ENCODE results near the gene WDTC1.
"Not testable (repeated sequence)": the region's sequence is repeated elsewhere in the genome, so short reads cannot be mapped to it uniquely, and the experiment has no call there.

Gene WDTC1

GRCh38 chr1:27234049-27234882 lies at the start of gene WDTC1:
Gene WDTC1 (plus strand): TSS chr1:27234632. CDS start chr1:27261055, 26,423 bp downstream.
- peak within 1 kb of the TSS; percentile 84 for H3K4me3 ChIP-seq (ENCODE audit: low read depth in 1 of 2, low read length in 2 of 2)
- H3K4me1 ChIP-seq (ENCODE audit: control insufficient read depth in 1 of 2, insufficient read depth in 2 of 2, low read length in 2 of 2), result peaks cover 10 to 21% of the 10 kb centered on the region in 2 donors
- H3K36me3 ChIP-seq (ENCODE audit: control insufficient read depth in 1 of 2, insufficient read depth in 2 of 2, low read length in 2 of 2), result no peaks in the 10 kb centered on the region
- H3K27me3 ChIP-seq (ENCODE audit: control insufficient read depth in 1 of 2, insufficient read depth in 2 of 2, low read length in 2 of 2), result no peaks in the 10 kb centered on the region
- H3K9ac ChIP-seq (ENCODE audit: low read depth in 1 of 2, low read length in 2 of 2), result peak within 1 kb of the TSS; percentile 73 to 76
- H3K27ac ChIP-seq (ENCODE audit: low read depth, low read length), result peak within 1 kb of the TSS; percentile 56
- no peaks in the 10 kb centered on the region for H3K9me3 ChIP-seq (ENCODE audit: control insufficient read depth in 1 of 2, low read length in 2 of 2)

GRCh38 chr1:27184665-27185064 lies 49.8 kb upstream of the WDTC1 start:
- H3K9me3 ChIP-seq (ENCODE audit: control insufficient read depth in 1 of 2, low read length in 2 of 2); H3K4me1 ChIP-seq (ENCODE audit: control insufficient read depth in 1 of 2, insufficient read depth in 2 of 2, low read length in 2 of 2); H3K27ac ChIP-seq (ENCODE audit: low read depth, low read length); H3K9ac ChIP-seq (ENCODE audit: low read depth in 1 of 2, low read length in 2 of 2); H3K27me3 ChIP-seq (ENCODE audit: control insufficient read depth in 1 of 2, insufficient read depth in 2 of 2, low read length in 2 of 2); H3K36me3 ChIP-seq (ENCODE audit: control insufficient read depth in 1 of 2, insufficient read depth in 2 of 2, low read length in 2 of 2); H3K4me3 ChIP-seq (ENCODE audit: low read depth in 1 of 2, low read length in 2 of 2): not testable (repeated sequence)

GRCh38 chr1:27192039-27192529 lies 42.3 kb upstream of the WDTC1 start:
- no peaks in the 10 kb centered on the region for H3K36me3 ChIP-seq (ENCODE audit: control insufficient read depth in 1 of 2, insufficient read depth in 2 of 2, low read length in 2 of 2)

DNA sequence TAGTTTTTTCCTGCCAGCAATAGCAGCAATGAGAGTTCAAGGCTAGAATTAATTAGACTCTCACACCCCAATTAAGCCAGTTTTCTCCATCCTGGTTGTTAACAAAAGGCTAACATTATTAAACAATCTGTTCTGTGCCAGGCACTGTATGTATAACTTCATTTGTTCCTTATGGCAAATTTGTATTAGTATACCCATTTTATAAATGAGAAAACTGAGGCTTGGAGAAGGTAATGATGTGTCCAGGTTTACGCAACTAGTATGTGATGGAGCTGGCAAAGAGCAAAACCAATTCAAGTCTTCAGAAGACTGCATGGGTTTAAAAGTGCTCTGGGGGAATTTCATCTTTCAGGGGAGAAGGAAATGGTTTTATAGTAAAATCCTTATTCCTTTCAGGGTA lies 41.2 kb upstream of the WDTC1 start:
- no peaks in the 10 kb centered on the region for H3K36me3 ChIP-seq (ENCODE audit: control insufficient read depth in 1 of 2, insufficient read depth in 2 of 2, low read length in 2 of 2)
- no peaks in the 10 kb centered on the region for H3K9me3 ChIP-seq (ENCODE audit: control insufficient read depth in 1 of 2, low read length in 2 of 2)
- H3K27ac ChIP-seq (ENCODE audit: low read depth, low read length), result peak overlapping the region; percentile 71
- peaks cover 17 to 18% of the 10 kb centered on the region in 2 donors for H3K4me1 ChIP-seq (ENCODE audit: control insufficient read depth in 1 of 2, insufficient read depth in 2 of 2, low read length in 2 of 2)
- H3K27me3 ChIP-seq (ENCODE audit: control insufficient read depth in 1 of 2, insufficient read depth in 2 of 2, low read length in 2 of 2), result no peaks in the 10 kb centered on the region
- H3K4me3 ChIP-seq (ENCODE audit: low read depth in 1 of 2, low read length in 2 of 2), result peak overlapping the region in 1 of 2 donors; percentile 30
- peak overlapping the region in 1 of 2 donors; percentile 45 for H3K9ac ChIP-seq (ENCODE audit: low read depth in 1 of 2, low read length in 2 of 2)

More at GRCh38 chr1:27192039-27192529, 42.3 kb upstream of the WDTC1 start:
- Histone ChIP-seq H3K27ac (ENCODE audit: low read depth, low read length) (peak overlapping the region; percentile 84), H3K4me3 (ENCODE audit: low read depth in 1 of 2, low read length in 2 of 2) (no peak overlapping the region), H3K27me3 (ENCODE audit: control insufficient read depth in 1 of 2, insufficient read depth in 2 of 2, low read length in 2 of 2) (no peaks in the 10 kb centered on the region), H3K4me1 (ENCODE audit: control insufficient read depth in 1 of 2, insufficient read depth in 2 of 2, low read length in 2 of 2) (peaks cover 16 to 17% of the 10 kb centered on the region in 2 donors), H3K9me3 (ENCODE audit: control insufficient read depth in 1 of 2, low read length in 2 of 2) (no peaks in the 10 kb centered on the region), H3K9ac (ENCODE audit: low read depth in 1 of 2, low read length in 2 of 2) (peak overlapping the region in 1 of 2 donors; percentile 45)

GRCh38 chr1:27201295-27201694 lies 33.1 kb upstream of the WDTC1 start:
- Histone ChIP-seq H3K9me3 (ENCODE audit: control insufficient read depth in 1 of 2, low read length in 2 of 2) (no peaks in the 10 kb centered on the region), H3K4me1 (ENCODE audit: control insufficient read depth in 1 of 2, insufficient read depth in 2 of 2, low read length in 2 of 2) (peaks cover 0 to 2% of the 10 kb centered on the region in 2 donors), H3K4me3 (ENCODE audit: low read depth in 1 of 2, low read length in 2 of 2) (no peak overlapping the region), H3K36me3 (ENCODE audit: control insufficient read depth in 1 of 2, insufficient read depth in 2 of 2, low read length in 2 of 2) (no peaks in the 10 kb centered on the region), H3K27ac (ENCODE audit: low read depth, low read length) (no peak overlapping the region), H3K27me3 (ENCODE audit: control insufficient read depth in 1 of 2, insufficient read depth in 2 of 2, low read length in 2 of 2) (no peaks in the 10 kb centered on the region), H3K9ac (ENCODE audit: low read depth in 1 of 2, low read length in 2 of 2) (no peak overlapping the region)

- no peaks in the 10 kb centered on the region for H3K27me3 ChIP-seq (ENCODE audit: control insufficient read depth in 1 of 2, insufficient read depth in 2 of 2, low read length in 2 of 2)
- no peak overlapping the region for H3K27ac ChIP-seq (ENCODE audit: low read depth, low read length)
- H3K4me3 ChIP-seq (ENCODE audit: low read depth in 1 of 2, low read length in 2 of 2), result no peak overlapping the region
- H3K36me3 ChIP-seq (ENCODE audit: control insufficient read depth in 1 of 2, insufficient read depth in 2 of 2, low read length in 2 of 2), result no peaks in the 10 kb centered on the region
- H3K4me1 ChIP-seq (ENCODE audit: control insufficient read depth in 1 of 2, insufficient read depth in 2 of 2, low read length in 2 of 2), result no peaks in the 10 kb centered on the region
- no peak overlapping the region for H3K9ac ChIP-seq (ENCODE audit: low read depth in 1 of 2, low read length in 2 of 2)
- H3K9me3 ChIP-seq (ENCODE audit: control insufficient read depth in 1 of 2, low read length in 2 of 2), result no peaks in the 10 kb centered on the region
Measured at GRCh38 chr1:27203946-27204345, 30.5 kb upstream of the WDTC1 start.

DNA sequence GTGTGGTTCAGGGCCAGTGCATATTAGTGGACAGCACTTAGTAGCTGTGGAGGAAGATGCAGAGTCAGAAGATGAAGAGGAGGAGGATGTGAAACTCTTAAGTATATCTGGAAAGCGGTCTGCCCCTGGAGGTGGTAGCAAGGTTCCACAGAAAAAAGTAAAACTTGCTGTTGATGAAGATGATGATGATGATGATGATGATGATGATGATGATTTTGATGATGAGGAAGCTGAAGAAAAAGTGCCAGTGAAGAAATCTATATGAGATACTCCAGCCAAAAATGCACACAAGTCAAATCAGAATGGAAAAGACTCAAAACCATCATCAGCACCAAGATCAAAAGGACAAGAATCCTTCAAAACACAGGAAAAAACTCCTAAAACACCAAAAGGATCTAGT lies 27.2 kb upstream of the WDTC1 start:
- not testable (repeated sequence) for H3K27ac ChIP-seq (ENCODE audit: low read depth, low read length); H3K36me3 ChIP-seq (ENCODE audit: control insufficient read depth in 1 of 2, insufficient read depth in 2 of 2, low read length in 2 of 2); H3K9me3 ChIP-seq (ENCODE audit: control insufficient read depth in 1 of 2, low read length in 2 of 2); H3K4me1 ChIP-seq (ENCODE audit: control insufficient read depth in 1 of 2, insufficient read depth in 2 of 2, low read length in 2 of 2); H3K9ac ChIP-seq (ENCODE audit: low read depth in 1 of 2, low read length in 2 of 2); H3K4me3 ChIP-seq (ENCODE audit: low read depth in 1 of 2, low read length in 2 of 2); H3K27me3 ChIP-seq (ENCODE audit: control insufficient read depth in 1 of 2, insufficient read depth in 2 of 2, low read length in 2 of 2)

GRCh38 chr1:27208143-27208850 lies 26.1 kb upstream of the WDTC1 start:
- H3K27ac ChIP-seq (ENCODE audit: low read depth, low read length); H3K4me1 ChIP-seq (ENCODE audit: control insufficient read depth in 1 of 2, insufficient read depth in 2 of 2, low read length in 2 of 2); H3K36me3 ChIP-seq (ENCODE audit: control insufficient read depth in 1 of 2, insufficient read depth in 2 of 2, low read length in 2 of 2); H3K4me3 ChIP-seq (ENCODE audit: low read depth in 1 of 2, low read length in 2 of 2); H3K27me3 ChIP-seq (ENCODE audit: control insufficient read depth in 1 of 2, insufficient read depth in 2 of 2, low read length in 2 of 2); H3K9me3 ChIP-seq (ENCODE audit: control insufficient read depth in 1 of 2, low read length in 2 of 2); H3K9ac ChIP-seq (ENCODE audit: low read depth in 1 of 2, low read length in 2 of 2): not testable (repeated sequence)

DNA sequence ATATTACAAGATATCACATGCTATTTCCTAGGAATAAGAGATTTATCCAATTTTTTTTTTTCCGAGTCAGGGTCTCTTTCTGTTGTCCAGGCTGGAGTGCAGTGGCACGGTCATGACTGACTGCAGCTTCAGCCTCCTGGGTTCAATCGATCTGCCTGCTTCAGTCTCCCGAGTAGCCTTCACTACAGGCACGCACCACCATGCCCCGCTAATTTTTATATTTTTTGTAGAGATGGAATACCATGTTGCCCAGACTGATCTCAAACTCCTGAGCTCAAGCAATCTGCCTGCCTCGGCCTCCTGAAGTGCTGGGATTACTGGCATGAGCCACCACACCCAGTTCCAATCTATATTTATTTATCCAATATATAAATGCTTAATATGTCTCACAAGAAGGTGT lies 18.0 kb upstream of the WDTC1 start:
- Histone ChIP-seq H3K4me3 (ENCODE audit: low read depth in 1 of 2, low read length in 2 of 2) (no peak overlapping the region), H3K9ac (ENCODE audit: low read depth in 1 of 2, low read length in 2 of 2) (no peak overlapping the region), H3K27me3 (ENCODE audit: control insufficient read depth in 1 of 2, insufficient read depth in 2 of 2, low read length in 2 of 2) (no peaks in the 10 kb centered on the region), H3K4me1 (ENCODE audit: control insufficient read depth in 1 of 2, insufficient read depth in 2 of 2, low read length in 2 of 2) (no peaks in the 10 kb centered on the region), H3K9me3 (ENCODE audit: control insufficient read depth in 1 of 2, low read length in 2 of 2) (no peaks in the 10 kb centered on the region), H3K27ac (ENCODE audit: low read depth, low read length) (no peak overlapping the region), H3K36me3 (ENCODE audit: control insufficient read depth in 1 of 2, insufficient read depth in 2 of 2, low read length in 2 of 2) (no peaks in the 10 kb centered on the region)

- Histone ChIP-seq H3K36me3 (ENCODE audit: control insufficient read depth in 1 of 2, insufficient read depth in 2 of 2, low read length in 2 of 2) (no peaks in the 10 kb centered on the region), H3K9ac (ENCODE audit: low read depth in 1 of 2, low read length in 2 of 2) (no peak overlapping the region), H3K4me3 (ENCODE audit: low read depth in 1 of 2, low read length in 2 of 2) (no peak overlapping the region), H3K4me1 (ENCODE audit: control insufficient read depth in 1 of 2, insufficient read depth in 2 of 2, low read length in 2 of 2) (no peaks in the 10 kb centered on the region), H3K27ac (ENCODE audit: low read depth, low read length) (no peak overlapping the region), H3K9me3 (ENCODE audit: control insufficient read depth in 1 of 2, low read length in 2 of 2) (no peaks in the 10 kb centered on the region), H3K27me3 (ENCODE audit: control insufficient read depth in 1 of 2, insufficient read depth in 2 of 2, low read length in 2 of 2) (no peaks in the 10 kb centered on the region)
Measured at GRCh38 chr1:27217401-27217800, 17.0 kb upstream of the WDTC1 start.
